ENCODE measurements around the gene ADAMTS5. TPM values are rescaled to one million over a fixed set of nuclear protein-coding genes. Genes with fewer than 3 reads are reported as not detected.

ADAMTS5 gene
- total and polyA plus RNA-seq, 2 of the 8 experiments (the other 6 are each of a cell fraction or from before 2014, with no cell fraction given), result 0.20 to 1.1 TPM

GRCh38 chr21:26933448-26933847 lies 33.4 kb downstream of the ADAMTS5 start (continued):
- TF ChIP-seq CTBP2 (IDR thresholded peaks at IDR 0.05; ENCODE audit: borderline replicate concordance, insufficient read depth, insufficient read length, low read length), result no peak

Data from H1 (cell line).